T-helper 9 cell (primary cell): Measurements from ENCODE around the gene GRK2.

Experiments
- DNase-seq: peaks from one replicate; pipeline ENCODE4 v3.0.0-alpha.2; 2020

The GRK2 gene

GRCh38 chr11:67271205-67271540 is 4.9 kb downstream of the GRK2 start:
- DNase-seq, result peak; percentile 0

- DNase-seq, result peak; percentile 45
Observed at GRCh38 chr11:67271541-67272284, 5.4 kb downstream of the GRK2 start.

GRCh38 chr11:67272327-67273259 is 6.3 kb downstream of the GRK2 start:
- DNase-seq, result no peak

- peak; percentile 1 for DNase-seq
Observed at GRCh38 chr11:67273260-67273990, 7.2 kb downstream of the GRK2 start.

- DNase-seq, result no peak
Observed at GRCh38 chr11:67274768-67275605, 8.7 kb downstream of the GRK2 start.

GRCh38 chr11:67275606-67276409 is 9.5 kb downstream of the GRK2 start:
- DNase-seq, result no peak

GRCh38 chr11:67276781-67277230 is 10.5 kb downstream of the GRK2 start:
- no peak for DNase-seq

GRCh38 chr11:67277231-67277961 is 11.1 kb downstream of the GRK2 start:
- DNase-seq, result peak; percentile 86

- DNase-seq, result no peak
Observed at GRCh38 chr11:67278135-67278938, 12.1 kb downstream of the GRK2 start.

- DNase-seq, result no peak
Observed at GRCh38 chr11:67278939-67279588, 12.8 kb downstream of the GRK2 start.

- DNase-seq, result no peak
Observed at GRCh38 chr11:67279589-67280340, 13.5 kb downstream of the GRK2 start.

GRCh38 chr11:67280341-67280787 is 14.1 kb downstream of the GRK2 start:
- no peak for DNase-seq

- DNase-seq, result no peak
Observed at GRCh38 chr11:67280788-67281551, 14.7 kb downstream of the GRK2 start.

- peak; percentile 0 for DNase-seq
Observed at GRCh38 chr11:67281552-67282150, 15.4 kb downstream of the GRK2 start.

- peak; percentile 0 for DNase-seq
Observed at GRCh38 chr11:67282155-67282875, 16.0 kb downstream of the GRK2 start.

- DNase-seq, result no peak
Observed at GRCh38 chr11:67282876-67283371, 16.7 kb downstream of the GRK2 start.
